H9 (cell line): Measurements from ENCODE around the gene CDH15. TPM values are rescaled to one million over a fixed set of nuclear protein-coding genes. Genes with fewer than 3 reads are reported as not detected.

ENCODE experiments used
- DNase-seq: peaks from one replicate; pipeline ENCODE4 v3.0.0-alpha.2; 2017
- H2AFZ ChIP-seq: one replicate; pipeline ENCODE4 v1.6.1; 2013; ENCODE audit warnings: mild to moderate bottlenecking, low read length, control low read depth, moderate library complexity
- H2AK5ac ChIP-seq: 2 replicates; pipeline ENCODE4 v1.6.1; 2013; ENCODE audit warnings: low read length, control low read depth, mixed read lengths; ENCODE audit not compliant: insufficient read length
- H2BK120ac ChIP-seq: one replicate; pipeline ENCODE4 v1.6.1; 2013; ENCODE audit warnings: low read depth, mild to moderate bottlenecking, low read length, control low read depth, inconsistent platforms; ENCODE audit not compliant: poor library complexity, severe bottlenecking
- H2BK12ac ChIP-seq: 2 replicates; pipeline ENCODE4 v1.6.1; 2013; ENCODE audit warnings: low read length, control low read depth, mixed read lengths, low read depth; ENCODE audit not compliant: insufficient read length
- H2BK15ac ChIP-seq: 2 replicates; pipeline ENCODE4 v1.6.1; 2013; ENCODE audit warnings: low read depth, low read length, control low read depth
- H2BK20ac ChIP-seq: one replicate; pipeline ENCODE4 v1.6.1; 2013; ENCODE audit warnings: low read depth, mild to moderate bottlenecking, low read length, control low read depth, inconsistent platforms; ENCODE audit not compliant: poor library complexity, severe bottlenecking
- H2BK5ac ChIP-seq: 2 replicates; pipeline ENCODE4 v1.6.1; 2013; ENCODE audit warnings: low read length, control low read depth, mixed read lengths; ENCODE audit not compliant: insufficient read length
- H3K14ac ChIP-seq: 2 replicates; pipeline ENCODE4 v1.6.1; 2013; ENCODE audit warnings: low read length, control low read depth; ENCODE audit not compliant: insufficient read depth
- H3K18ac ChIP-seq: 2 replicates; pipeline ENCODE4 v1.6.1; 2013; ENCODE audit warnings: low read depth, mild to moderate bottlenecking, mixed read lengths, low read length, control low read depth; ENCODE audit not compliant: insufficient read length
- H3K23ac ChIP-seq: 2 replicates; pipeline ENCODE4 v1.6.1; 2013; ENCODE audit warnings: low read length, control low read depth, mixed read lengths, low read depth; ENCODE audit not compliant: insufficient read length
- H3K23me2 ChIP-seq: 2 replicates; pipeline ENCODE4 v1.6.1; 2013; ENCODE audit warnings: low read depth, mild to moderate bottlenecking, mixed read lengths, low read length, control low read depth; ENCODE audit not compliant: insufficient read length, poor library complexity, severe bottlenecking
- H3K27ac ChIP-seq: 2 replicates; pipeline ENCODE4 v1.5.1; 2013; ENCODE audit warnings: low read length, control low read depth, mixed read lengths, low read depth; ENCODE audit not compliant: insufficient read length
- H3K27me3 ChIP-seq: 2 replicates; pipeline ENCODE4 v1.6.1; 2013; ENCODE audit warnings: low read length, control low read depth, inconsistent platforms; ENCODE audit not compliant: insufficient read depth
- H3K4ac ChIP-seq: 2 replicates; pipeline ENCODE4 v1.6.1; 2013; ENCODE audit warnings: low read depth, mild to moderate bottlenecking, control low read depth, inconsistent platforms, low read length, moderate library complexity
- H3K4me1 ChIP-seq: 2 replicates; pipeline ENCODE4 v1.6.1; 2013; ENCODE audit warnings: low read length, control low read depth, inconsistent platforms; ENCODE audit not compliant: insufficient read depth
- H3K4me2 ChIP-seq: 2 replicates; pipeline ENCODE4 v1.6.1; 2013; ENCODE audit warnings: low read length, control low read depth, mixed read lengths; ENCODE audit not compliant: insufficient read length, insufficient read depth
- H3K56ac ChIP-seq: 2 replicates; pipeline ENCODE4 v1.6.1; 2013; ENCODE audit warnings: low read depth, mild to moderate bottlenecking, mixed read lengths, low read length, control low read depth; ENCODE audit not compliant: insufficient read length
- H3K79me1 ChIP-seq: 2 replicates; pipeline ENCODE4 v1.6.1; 2013; ENCODE audit warnings: low read depth, mild to moderate bottlenecking, moderate library complexity, low read length, control low read depth, inconsistent platforms; ENCODE audit not compliant: insufficient read depth, poor library complexity, severe bottlenecking
- H3K79me2 ChIP-seq: 2 replicates; pipeline ENCODE4 v1.6.1; 2013; ENCODE audit warnings: low read length, control low read depth, inconsistent platforms; ENCODE audit not compliant: insufficient read depth
- H3K9ac ChIP-seq: 2 replicates; pipeline ENCODE4 v1.6.1; 2013; ENCODE audit warnings: low read length, control low read depth, mixed read lengths; ENCODE audit not compliant: insufficient read length; ENCODE audit errors: extremely low read depth
- H3K9me3 ChIP-seq: one replicate; pipeline ENCODE4 v1.6.1; 2013; ENCODE audit warnings: low read depth, low read length, inconsistent platforms; ENCODE audit not compliant: control insufficient read depth
- H3T11ph ChIP-seq: one replicate; pipeline ENCODE4 v1.6.1; 2013; ENCODE audit warnings: mild to moderate bottlenecking, low read length, control low read depth, inconsistent platforms
- H4K20me1 ChIP-seq: one replicate; pipeline ENCODE4 v1.6.1; 2013; ENCODE audit not compliant: control insufficient read depth, insufficient read length, insufficient read depth
- H4K5ac ChIP-seq: 2 replicates; pipeline ENCODE4 v1.6.1; 2013; ENCODE audit warnings: low read depth, mild to moderate bottlenecking, mixed read lengths, low read length, control low read depth; ENCODE audit not compliant: insufficient read length
- H4K8ac ChIP-seq: replicated peaks from 2 replicates; pipeline ENCODE4 v1.6.1; 2013; ENCODE audit warnings: low read length, control low read depth, mixed read lengths, low read depth; ENCODE audit not compliant: insufficient read length
- H4K91ac ChIP-seq: 2 replicates; pipeline ENCODE4 v1.6.1; 2013; ENCODE audit warnings: low read depth, mild to moderate bottlenecking, moderate library complexity, mixed read lengths, low read length, control low read depth; ENCODE audit not compliant: insufficient read length
- H3K27ac Mint-ChIP-seq, 3 experiments: 2 replicates in 2 of 3; 3 replicates in 1 of 3; pipeline ENCODE4 v1.8.0; 2020 to 2021; ENCODE audit warnings: mixed read lengths in 3 of 3, mild to moderate bottlenecking in 1 of 3, moderate library complexity in 1 of 3
- H3K27me3 Mint-ChIP-seq: 2 replicates; pipeline ENCODE4 v1.8.0; 2021; ENCODE audit warnings: low read depth, mild to moderate bottlenecking, moderate library complexity, mixed read lengths
- H3K36me3 Mint-ChIP-seq, 3 experiments: 2 replicates in 2 of 3; 3 replicates in 1 of 3; pipeline ENCODE4 v1.8.0; 2020 to 2021; ENCODE audit warnings: low read depth in 3 of 3, mixed read lengths in 3 of 3; ENCODE audit not compliant: insufficient read depth in 1 of 3
- H3K4me1 Mint-ChIP-seq, 2 experiments: 2 replicates each; pipeline ENCODE4 v1.8.0; 2020; ENCODE audit warnings: mixed read lengths in 2 of 2
- H3K4me3 Mint-ChIP-seq, 2 experiments: 2 replicates in 1 of 2; 3 replicates in 1 of 2; pipeline ENCODE4 v1.8.0; 2020 to 2021; ENCODE audit warnings: mild to moderate bottlenecking in 2 of 2, mixed read lengths in 2 of 2, moderate library complexity in 1 of 2
- H3K9me3 Mint-ChIP-seq, 2 experiments: 2 replicates in 1 of 2; 3 replicates in 1 of 2; pipeline ENCODE4 v1.8.0; 2020; ENCODE audit warnings: mild to moderate bottlenecking in 2 of 2, mixed read lengths in 2 of 2, moderate library complexity in 1 of 2
- CTCF ChIP-seq: fragments of 200-600 bp; sonication (generic); conservative IDR thresholded peaks from 3 replicates; pipeline ENCODE4 v1.8.0; 2021; ENCODE audit warnings: antibody characterized with exemption, mild to moderate bottlenecking
- WGBS: extraction: QIAGEN DNeasy Blood & Tissue Kit; methylation state at CpG from one replicate; pipeline ENCODE4 v1.1.7; 2013; ENCODE audit warnings: missing lambda C conversion rate, low lambda C conversion rate, mixed read lengths; ENCODE audit not compliant: insufficient read length; ENCODE audit errors: extremely low coverage; 5-methylcytosine and 5-hydroxymethylcytosine counted together
- total RNA-seq: library from RNA; stranded (reverse); gene quantifications from 2 replicates; pipeline ENCODE4 v1.2.1, GENCODE V29; 2021

CDH15 gene
- total RNA-seq, 1 experiment from 2014 or later: 0.28 TPM

GRCh38 chr16:89190150-89190958 lies 18.8 kb downstream of the CDH15 start:
- H3K27me3 Mint-ChIP-seq: peaks cover 36% of the 10 kb centered on the region

More at GRCh38 chr16:89190150-89190958, 18.8 kb downstream of the CDH15 start:
- Histone ChIP-seq H3K79me2 (no peaks in the 10 kb centered on the region), H2BK120ac (no peak overlapping the region), H3K14ac (no peak overlapping the region), H2BK20ac (no peak overlapping the region), H3K27ac (no peak overlapping the region), H3K18ac (no peak overlapping the region), H2BK5ac (no peak overlapping the region), H3K4ac (no peak overlapping the region), H4K8ac (no peak overlapping the region), H4K91ac (no peak overlapping the region), H4K5ac (no peak overlapping the region), H3K9me3 (no peaks in the 10 kb centered on the region), H3T11ph (no peak overlapping the region), H3K79me1 (no peaks in the 10 kb centered on the region), H2AK5ac (no peak overlapping the region), H3K23me2 (peaks cover 5% of the 10 kb centered on the region), H3K4me1 (no peaks in the 10 kb centered on the region), H4K20me1 (no peaks in the 10 kb centered on the region), H3K23ac (no peak overlapping the region), H2BK12ac (no peak overlapping the region), H2AFZ (no peak overlapping the region), H3K56ac (no peak overlapping the region), H3K9ac (no peak overlapping the region), H3K27me3 (no peaks in the 10 kb centered on the region; the same call in 1 of the 2 replicates), H2BK15ac (no peak overlapping the region), H3K4me2 (no peak overlapping the region)
- Mint-ChIP-seq H3K27ac (no peak overlapping the region), H3K4me3 (peak overlapping the region in 1 of 2 experiments; percentile 59; a peak in 2 of 5 replicates), H3K4me1 (no peaks in the 10 kb centered on the region), H3K36me3 (no peaks in the 10 kb centered on the region), H3K9me3 (peaks cover 5% of the 10 kb centered on the region in 2 experiments; a peak in 2 of 5 replicates)
- no peak for TF ChIP-seq CTCF
- DNase-seq: peak; percentile 24
- no CpG with 5 or more reads among the region's 28 CpGs for WGBS
